Aorta (tissue), 5 donors: ENCODE measurements around the gene MED27. TPM values are rescaled to one million over a fixed set of nuclear protein-coding genes. Genes with fewer than 3 reads are reported as not detected.
"Not testable (repeated sequence)": the region's sequence is repeated elsewhere in the genome, so short reads cannot be mapped to it uniquely, and the experiment has no call there.

Experiments
- ATAC-seq: fragments of 200-7000 bp; cut with Tn5 transposase; one replicate; pipeline ENCODE4 v1.9.1; 2022; ENCODE audit warnings: moderate library complexity; ENCODE audit not compliant: low FRiP score
- DNase-seq, 2 donors: peaks; one replicate each; pipeline ENCODE4 v3.0.0-alpha.2; 2020
- H3K27ac ChIP-seq, 2 donors: one replicate each; pipeline ENCODE4 v1.5.1; 2013; ENCODE audit warnings: low read length in 2 of 2, mild to moderate bottlenecking in 2 of 2, moderate library complexity in 2 of 2, control low read depth in 1 of 2, inconsistent platforms in 1 of 2, low read depth in 1 of 2
- H3K27me3 ChIP-seq, 2 donors: one replicate each; pipeline ENCODE4 v1.6.1; 2013; ENCODE audit warnings: control low read depth in 1 of 2, low read length in 1 of 2, mild to moderate bottlenecking in 1 of 2, moderate library complexity in 1 of 2; ENCODE audit not compliant: insufficient read depth in 2 of 2, control insufficient read depth in 1 of 2
- H3K36me3 ChIP-seq, 2 donors: one replicate each; pipeline ENCODE4 v1.6.1; 2013; ENCODE audit warnings: control low read depth in 1 of 2, low read length in 1 of 2, mild to moderate bottlenecking in 1 of 2; ENCODE audit not compliant: insufficient read depth in 2 of 2, control insufficient read depth in 1 of 2
- H3K4me1 ChIP-seq, 2 donors: one replicate each; pipeline ENCODE4 v1.6.1; 2013; ENCODE audit warnings: low read length in 2 of 2, control low read depth in 1 of 2, mild to moderate bottlenecking in 1 of 2, moderate library complexity in 1 of 2; ENCODE audit not compliant: insufficient read depth in 2 of 2, control insufficient read depth in 1 of 2
- H3K4me3 ChIP-seq, 2 donors: one replicate each; pipeline ENCODE4 v1.5.1; 2013; ENCODE audit warnings: low read length in 2 of 2, control low read depth in 1 of 2, mild to moderate bottlenecking in 1 of 2
- H3K9me3 ChIP-seq: one replicate; pipeline ENCODE4 v1.6.1; 2013; ENCODE audit warnings: mild to moderate bottlenecking, low read length; ENCODE audit not compliant: control insufficient read depth
- WGBS, 2 donors: extraction: QIAGEN DNeasy Blood & Tissue Kit; methylation state at CpG; one replicate each; pipeline ENCODE4 v1.1.7; 2013; 5-methylcytosine and 5-hydroxymethylcytosine counted together
- intact Hi-C, 2 donors: fragments of 100-400 bp; cut with DNase I; formaldehyde crosslinking; loops; one replicate each; pipeline versions ENCODE4 v1.14.2 to v1.15.0; 2022
- polyA plus RNA-seq, 2 donors: library from polyadenylated mRNA; stranded (reverse); fragments of 200-250 nt; gene quantifications; one replicate each; pipeline ENCODE4 v1.2.3, GENCODE V29; 2013
- total RNA-seq, 2 donors: library from RNA; stranded (reverse); fragmentation: NEBNext Ultra II Directional; extraction: Animal tissue kit (Norgen Biotek cat#: 25700); gene quantifications; one replicate each; pipeline ENCODE4 v1.2.1, GENCODE V29; 2021
- donor health status: healthy with polysubstance abuse.
- donor health status: Bipolar disorder and iron deficiency.
- donor health status: DM: no; HTN: no; CAD: no.
- donor health status: DM: no; HTN: no; CAD: no.
- donor health status: DM: yes; HTN: yes; CAD: no.

MED27 gene
- total and polyA plus RNA-seq, 4 donors: 15.5 to 25.1 (median 20.9) TPM

GRCh38 chr9:132066511-132066910 lies 13.2 kb downstream of the MED27 start:
- intact Hi-C loops: no loop called here
- Histone ChIP-seq H3K27me3 (no peaks in the 10 kb centered on the region), H3K4me1 (no peaks in the 10 kb centered on the region), H3K9me3 (no peaks in the 10 kb centered on the region), H3K27ac (no peak overlapping the region), H3K36me3 (no peaks in the 10 kb centered on the region), H3K4me3 (no peak overlapping the region)
- WGBS, 2 donors: 54 to 60% methylated on average over 3 of the region's 3 CpGs
- ATAC-seq (no peak), DNase-seq (no peak)

- no peaks in the 10 kb centered on the region for H3K27me3 ChIP-seq
- ATAC-seq (no peak), DNase-seq (no peak)
- intact Hi-C loops: no loop called here
- H3K4me1 ChIP-seq: no peaks in the 10 kb centered on the region
- H3K9me3 ChIP-seq: no peaks in the 10 kb centered on the region
- no peaks in the 10 kb centered on the region for H3K36me3 ChIP-seq
- 77 to 79% methylated on average over 11 of the region's 11 CpGs for WGBS, 2 donors
- H3K4me3 ChIP-seq: no peak overlapping the region
- no peak overlapping the region for H3K27ac ChIP-seq
These were observed 13.6 kb downstream of the MED27 start for GRCh38 chr9:132066057-132066456.

GRCh38 chr9:132063281-132063680 lies 16.4 kb downstream of the MED27 start:
- ATAC-seq: no peak
- Histone ChIP-seq H3K27ac (no peak overlapping the region), H3K9me3 (no peaks in the 10 kb centered on the region), H3K4me3 (no peak overlapping the region), H3K27me3 (no peaks in the 10 kb centered on the region), H3K36me3 (no peaks in the 10 kb centered on the region), H3K4me1 (no peaks in the 10 kb centered on the region)
- intact Hi-C loops: no loop called here
- 82 to 85% methylated on average over 6 of the region's 6 CpGs for WGBS, 2 donors
- no peak for DNase-seq

- Histone ChIP-seq H3K4me3 (no peak overlapping the region), H3K27ac (no peak overlapping the region), H3K4me1 (no peaks in the 10 kb centered on the region), H3K9me3 (no peaks in the 10 kb centered on the region), H3K27me3 (no peaks in the 10 kb centered on the region), H3K36me3 (no peaks in the 10 kb centered on the region)
- ATAC-seq (no peak), DNase-seq (no peak)
- 95 to 96% methylated on average over 4 of the region's 4 CpGs for WGBS, 2 donors
- intact Hi-C loops: no loop called here
These were observed 16.9 kb downstream of the MED27 start for GRCh38 chr9:132062806-132063205.

- no peak for ATAC-seq
- Histone ChIP-seq H3K36me3 (no peaks in the 10 kb centered on the region), H3K27ac (no peak overlapping the region), H3K4me3 (no peak overlapping the region), H3K27me3 (no peaks in the 10 kb centered on the region), H3K4me1 (no peaks in the 10 kb centered on the region), H3K9me3 (no peaks in the 10 kb centered on the region)
- intact Hi-C loops: no loop called here
- WGBS, 2 donors: 73 to 80% methylated on average over 3 of the region's 3 CpGs
- no peak for DNase-seq
These were observed 18.1 kb downstream of the MED27 start for GRCh38 chr9:132061526-132061925.

GRCh38 chr9:132059361-132059760 lies 20.3 kb downstream of the MED27 start:
- 91 to 93% methylated on average over 8 of the region's 8 CpGs for WGBS, 2 donors
- no peak overlapping the region for H3K27ac ChIP-seq
- DNase-seq (no peak), ATAC-seq (no peak)
- intact Hi-C loops: no loop called here
- H3K36me3 ChIP-seq: no peaks in the 10 kb centered on the region
- H3K4me1 ChIP-seq: peaks cover 0 to 2% of the 10 kb centered on the region in 2 donors
- no peak overlapping the region for H3K4me3 ChIP-seq
- H3K27me3 ChIP-seq: no peaks in the 10 kb centered on the region
- H3K9me3 ChIP-seq: no peaks in the 10 kb centered on the region

- intact Hi-C loops, H3K27ac ChIP-seq, H3K9me3 ChIP-seq, H3K27me3 ChIP-seq, DNase-seq, H3K4me1 ChIP-seq, H3K4me3 ChIP-seq, ATAC-seq, H3K36me3 ChIP-seq: not testable (repeated sequence)
- WGBS, 2 donors: 81 to 91% methylated on average over 6 of the region's 6 CpGs
These were observed 21.4 kb downstream of the MED27 start for GRCh38 chr9:132058226-132058625.

GRCh38 chr9:132056717-132057560 lies 22.7 kb downstream of the MED27 start:
- H3K4me1 ChIP-seq: peaks cover 0 to 2% of the 10 kb centered on the region in 2 donors
- no peak overlapping the region for H3K27ac ChIP-seq
- 84 to 91% methylated on average over 11 of the region's 11 CpGs for WGBS, 2 donors
- no peak for DNase-seq
- H3K36me3 ChIP-seq: no peaks in the 10 kb centered on the region
- intact Hi-C loops: no loop called here
- no peak for ATAC-seq
- H3K9me3 ChIP-seq: no peaks in the 10 kb centered on the region
- no peak overlapping the region for H3K4me3 ChIP-seq
- no peaks in the 10 kb centered on the region for H3K27me3 ChIP-seq

GRCh38 chr9:132055756-132056155 lies 23.9 kb downstream of the MED27 start:
- no peaks in the 10 kb centered on the region for H3K36me3 ChIP-seq
- ATAC-seq (no peak), DNase-seq (no peak)
- peaks cover 0 to 2% of the 10 kb centered on the region in 2 donors for H3K4me1 ChIP-seq
- no peak overlapping the region for H3K4me3 ChIP-seq
- intact Hi-C loops: no loop called here
- H3K27me3 ChIP-seq: no peaks in the 10 kb centered on the region
- H3K27ac ChIP-seq: no peak overlapping the region
- H3K9me3 ChIP-seq: no peaks in the 10 kb centered on the region
- 74 to 78% methylated on average over 3 of the region's 3 CpGs for WGBS, 2 donors
